Stomach smooth muscle (tissue), 2 donors: ENCODE results near the gene ATG101.

Source experiments
- H3K27ac ChIP-seq: one replicate; pipeline ENCODE4 v1.7.0; 2013; ENCODE audit warnings: mild to moderate bottlenecking, low read length, inconsistent platforms
- H3K27me3 ChIP-seq, 2 donors: one replicate each; pipeline ENCODE4 v1.7.0; 2013; ENCODE audit warnings: low read length in 2 of 2; ENCODE audit not compliant: insufficient read depth in 2 of 2, control insufficient read depth in 1 of 2
- H3K36me3 ChIP-seq, 2 donors: one replicate each; pipeline ENCODE4 v1.7.0; 2013; ENCODE audit warnings: low read length in 2 of 2; ENCODE audit not compliant: control insufficient read depth in 2 of 2, insufficient read depth in 2 of 2
- H3K4me1 ChIP-seq: one replicate; pipeline ENCODE4 v1.7.0; 2013; ENCODE audit warnings: low read length; ENCODE audit not compliant: control insufficient read depth, insufficient read depth
- H3K4me3 ChIP-seq, 2 donors: one replicate each; pipeline ENCODE4 v1.7.0; 2013; ENCODE audit warnings: low read length in 2 of 2
- H3K9ac ChIP-seq, 2 donors: one replicate each; pipeline ENCODE4 v1.7.0; 2013; ENCODE audit warnings: low read length in 2 of 2, mild to moderate bottlenecking in 1 of 2
- H3K9me3 ChIP-seq, 2 donors: one replicate each; pipeline ENCODE4 v1.7.0; 2013; ENCODE audit warnings: low read length in 2 of 2; ENCODE audit not compliant: control insufficient read depth in 2 of 2
- donor health status: healthy.
- donor health status: Pancreatic carcinoma.

ATG101 gene

DNA sequence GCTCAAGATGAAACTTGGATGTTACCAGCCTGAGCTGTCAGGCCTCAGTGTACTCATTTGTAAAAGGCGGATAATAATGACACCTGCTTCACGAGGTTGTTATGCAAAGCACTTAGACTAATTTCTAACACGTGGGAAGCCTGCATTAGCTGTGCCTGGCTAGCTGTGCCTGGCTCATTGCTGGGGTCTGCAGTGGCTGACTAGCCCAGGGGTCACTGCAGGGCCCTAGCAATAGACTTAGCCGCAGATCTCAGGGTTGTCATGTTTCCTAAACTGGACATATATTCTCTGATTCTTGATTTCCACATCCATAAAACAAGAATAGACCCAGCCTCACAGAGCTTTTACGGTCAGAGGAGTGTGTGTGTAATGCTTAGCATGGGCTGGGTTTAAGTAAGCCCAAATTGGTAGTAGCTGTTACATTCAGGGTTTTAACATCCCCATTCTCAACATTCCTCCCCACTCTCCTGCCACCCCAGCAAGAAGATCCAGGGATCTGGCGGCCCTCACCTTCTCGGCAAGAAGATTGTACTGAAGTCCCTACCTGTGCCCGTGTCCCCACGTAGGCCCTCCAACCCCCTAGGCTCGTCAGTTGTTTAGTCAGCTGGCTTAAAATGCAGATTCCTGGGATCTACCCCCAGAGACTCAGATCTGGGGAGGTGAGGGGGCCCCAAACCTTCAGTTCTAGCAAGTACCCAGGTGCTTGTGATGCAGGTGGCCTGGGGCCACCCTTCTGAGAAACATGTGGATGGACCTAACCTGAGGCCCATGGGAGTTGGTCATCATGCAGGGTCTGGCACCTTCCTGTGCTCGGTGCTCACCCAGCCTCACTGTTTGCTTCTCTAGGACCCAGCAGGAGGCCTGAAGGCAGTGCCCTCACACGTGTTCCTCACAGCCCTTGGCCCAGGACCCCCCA lies 9.9 kb upstream of the ATG101 start:
- H3K9ac ChIP-seq: no peak overlapping the region

DNA sequence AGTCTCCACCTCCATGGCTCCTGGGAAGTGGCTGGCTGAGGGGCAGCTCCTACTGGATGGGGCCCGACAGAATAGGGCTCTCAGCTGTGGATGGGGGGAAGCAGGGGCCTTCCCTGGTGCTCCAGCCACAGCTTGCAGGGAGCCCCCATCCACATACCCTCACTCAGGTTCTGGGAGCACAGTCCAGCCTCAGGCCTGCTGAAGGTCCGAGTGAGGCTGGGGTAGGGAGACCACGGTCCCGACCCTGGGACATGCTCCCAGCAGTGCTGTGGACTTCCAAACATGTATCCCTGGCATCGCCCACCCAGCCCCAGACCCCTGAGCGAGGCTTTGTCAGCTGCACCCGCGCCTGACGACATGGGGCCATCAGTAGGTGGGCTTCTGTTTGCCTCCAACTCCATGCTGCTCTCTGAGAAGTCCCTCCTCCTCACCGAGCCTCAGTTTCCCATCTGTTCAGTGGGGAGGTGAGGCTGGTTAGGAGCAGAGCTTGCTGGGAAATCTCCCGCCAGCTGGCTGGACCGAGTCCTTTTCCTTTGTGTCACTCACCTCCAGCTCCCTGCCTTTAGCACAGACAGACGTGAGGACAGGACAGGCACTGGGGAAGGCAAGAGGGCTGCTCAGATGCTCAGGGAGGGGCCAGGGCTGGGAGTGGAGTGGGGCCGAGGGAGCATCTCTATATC lies 9.1 kb upstream of the ATG101 start:
- Histone ChIP-seq H3K9ac (no peak overlapping the region), H3K4me1 (peaks cover 19% of the 10 kb centered on the region), H3K4me3 (no peak overlapping the region), H3K27me3 (no peaks in the 10 kb centered on the region), H3K27ac (no peak overlapping the region), H3K36me3 (peaks cover 23 to 26% of the 10 kb centered on the region in 2 donors), H3K9me3 (no peaks in the 10 kb centered on the region)

More for the DNA sequence above, 9.9 kb upstream of the ATG101 start:
- Histone ChIP-seq H3K4me1 (peaks cover 24% of the 10 kb centered on the region), H3K36me3 (peaks cover 28 to 33% of the 10 kb centered on the region in 2 donors), H3K4me3 (no peak overlapping the region), H3K27ac (no peak overlapping the region), H3K9me3 (no peaks in the 10 kb centered on the region), H3K27me3 (no peaks in the 10 kb centered on the region)

DNA sequence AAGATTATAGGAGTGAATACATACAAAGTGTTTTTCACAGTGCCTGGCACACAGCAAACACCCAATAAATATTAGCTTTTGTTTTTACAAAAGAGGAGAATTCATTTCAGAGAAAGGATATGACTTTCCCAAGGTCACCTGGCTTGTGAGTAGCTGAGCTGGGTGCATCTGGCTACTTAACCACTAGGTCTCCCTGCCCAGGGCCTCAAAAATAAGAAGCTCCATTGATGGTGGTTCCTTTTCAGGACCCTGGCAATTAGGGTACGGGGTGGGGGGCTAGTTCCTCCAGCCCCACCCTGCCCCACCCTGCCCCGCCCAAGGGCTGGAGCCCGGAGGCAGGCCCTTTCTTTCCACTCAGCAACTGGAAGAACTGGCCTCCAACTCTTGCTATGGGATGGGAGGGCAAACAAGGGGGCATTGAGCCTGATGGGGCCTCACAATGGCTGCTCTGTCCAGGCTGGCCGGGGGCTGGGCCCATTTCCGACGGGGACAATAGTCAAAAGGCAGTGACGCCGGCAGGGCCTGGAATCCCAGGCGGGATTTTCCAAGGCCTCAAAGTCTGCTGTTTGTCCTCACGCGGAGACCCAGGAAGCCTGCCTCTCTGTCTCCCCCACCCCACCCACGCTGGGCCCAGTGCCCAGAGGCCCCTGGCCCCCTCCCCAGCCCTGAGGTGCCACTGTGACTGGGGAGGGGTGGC lies 8.2 kb upstream of the ATG101 start:
- H3K9me3 ChIP-seq: no peaks in the 10 kb centered on the region
- no peak overlapping the region for H3K9ac ChIP-seq
- H3K27me3 ChIP-seq: no peaks in the 10 kb centered on the region
- peak overlapping the region; percentile 18 for H3K27ac ChIP-seq
- no peak overlapping the region for H3K4me3 ChIP-seq
- H3K36me3 ChIP-seq: peaks cover 13 to 21% of the 10 kb centered on the region in 2 donors
- peaks cover 16% of the 10 kb centered on the region for H3K4me1 ChIP-seq

DNA sequence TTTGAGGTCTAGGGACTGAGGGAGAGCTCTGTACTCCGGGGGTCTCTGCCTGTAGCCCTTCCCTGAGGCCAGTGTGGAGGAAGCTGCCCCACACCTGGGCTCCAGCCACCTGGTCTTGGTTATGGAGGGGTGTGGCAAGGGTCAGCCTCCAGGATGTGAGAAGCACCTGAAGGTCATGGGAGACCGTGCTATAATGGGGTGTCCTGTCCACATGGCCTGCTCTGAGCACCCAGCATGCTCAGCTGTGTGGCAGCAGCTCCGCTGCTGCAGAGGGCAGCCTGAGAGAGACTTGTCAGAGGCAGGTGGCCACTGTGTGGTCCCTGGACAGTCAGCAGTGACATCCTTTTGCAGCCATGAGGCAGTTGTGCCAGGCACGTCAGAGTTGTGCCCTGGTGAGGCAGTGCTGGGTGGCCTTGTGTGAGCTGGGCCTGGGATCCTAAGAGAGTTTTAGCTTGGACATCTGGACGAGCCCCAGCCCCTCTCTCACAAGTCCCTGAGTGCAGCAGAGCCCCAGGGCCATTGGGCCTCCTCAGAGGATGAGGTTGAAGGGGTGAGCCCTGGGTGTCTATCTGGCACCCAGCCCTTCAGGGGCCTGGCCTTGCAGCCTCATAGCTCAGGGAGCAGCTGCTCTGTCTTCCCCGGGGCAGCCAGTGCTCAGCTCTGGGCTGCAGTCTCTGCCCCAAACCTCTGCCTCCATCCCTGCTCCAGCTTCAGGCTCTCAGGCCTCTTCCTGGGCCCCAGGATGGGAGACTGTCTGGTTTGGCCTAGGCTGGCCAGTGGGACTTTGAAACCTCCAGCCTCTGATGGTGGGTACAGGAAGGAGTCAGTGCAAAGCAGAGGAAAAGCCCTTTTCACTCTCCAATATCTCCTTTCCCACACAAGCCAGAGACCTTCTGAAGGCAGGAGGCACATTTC lies 7.4 kb upstream of the ATG101 start:
- Histone ChIP-seq H3K36me3 (peaks cover 9 to 14% of the 10 kb centered on the region in 2 donors), H3K4me1 (peaks cover 16% of the 10 kb centered on the region)

DNA sequence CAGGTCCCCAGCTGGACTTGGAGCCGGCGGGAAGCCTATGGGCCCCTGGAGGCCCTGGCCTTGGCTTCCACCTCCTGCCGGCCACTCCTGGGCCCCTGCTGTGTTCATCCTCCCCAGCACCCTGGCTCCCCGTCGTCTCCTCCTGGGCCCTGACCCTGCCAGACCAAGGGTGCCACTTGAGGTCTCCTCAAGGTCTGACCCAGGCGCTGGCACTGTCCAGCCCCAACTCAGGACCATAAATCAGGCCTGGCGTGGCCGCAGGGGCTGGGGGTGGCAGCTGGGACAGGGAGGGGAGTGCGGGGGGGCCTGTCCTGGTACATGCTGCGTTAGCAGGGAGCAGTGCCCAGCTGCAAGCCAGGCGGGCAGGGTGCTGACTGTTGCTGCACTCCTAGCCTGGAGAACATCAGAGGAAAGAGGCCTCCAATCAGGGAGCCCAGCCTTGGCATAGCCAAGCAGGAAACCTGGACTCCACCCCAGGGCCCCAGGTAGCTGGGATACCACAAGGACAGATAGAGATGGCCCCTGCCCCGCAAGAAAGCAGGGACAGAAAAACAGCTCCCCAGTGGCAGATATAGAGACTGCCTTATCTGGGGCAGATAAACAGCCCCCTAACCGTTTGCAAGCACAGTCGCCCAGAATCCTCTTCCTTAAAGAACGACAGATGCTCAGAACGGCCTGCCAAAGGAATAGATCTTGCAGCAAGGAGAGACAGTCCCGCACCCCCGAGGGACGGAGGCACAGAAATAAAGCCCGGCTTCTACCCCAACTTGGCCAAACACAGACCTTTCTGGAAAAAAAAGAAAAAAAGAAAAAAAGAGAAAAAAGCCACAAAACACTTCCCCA lies 6.5 kb upstream of the ATG101 start:
- Histone ChIP-seq H3K27ac (peak overlapping the region; percentile 11), H3K4me3 (no peak overlapping the region), H3K9me3 (no peaks in the 10 kb centered on the region), H3K4me1 (peaks cover 16% of the 10 kb centered on the region), H3K36me3 (peaks cover 3 to 8% of the 10 kb centered on the region in 2 donors), H3K27me3 (no peaks in the 10 kb centered on the region), H3K9ac (no peak overlapping the region)

More for the DNA sequence above, 7.4 kb upstream of the ATG101 start:
- Histone ChIP-seq H3K9me3 (no peaks in the 10 kb centered on the region), H3K27ac (peak overlapping the region; percentile 18), H3K9ac (no peak overlapping the region), H3K4me3 (no peak overlapping the region), H3K27me3 (no peaks in the 10 kb centered on the region)

DNA sequence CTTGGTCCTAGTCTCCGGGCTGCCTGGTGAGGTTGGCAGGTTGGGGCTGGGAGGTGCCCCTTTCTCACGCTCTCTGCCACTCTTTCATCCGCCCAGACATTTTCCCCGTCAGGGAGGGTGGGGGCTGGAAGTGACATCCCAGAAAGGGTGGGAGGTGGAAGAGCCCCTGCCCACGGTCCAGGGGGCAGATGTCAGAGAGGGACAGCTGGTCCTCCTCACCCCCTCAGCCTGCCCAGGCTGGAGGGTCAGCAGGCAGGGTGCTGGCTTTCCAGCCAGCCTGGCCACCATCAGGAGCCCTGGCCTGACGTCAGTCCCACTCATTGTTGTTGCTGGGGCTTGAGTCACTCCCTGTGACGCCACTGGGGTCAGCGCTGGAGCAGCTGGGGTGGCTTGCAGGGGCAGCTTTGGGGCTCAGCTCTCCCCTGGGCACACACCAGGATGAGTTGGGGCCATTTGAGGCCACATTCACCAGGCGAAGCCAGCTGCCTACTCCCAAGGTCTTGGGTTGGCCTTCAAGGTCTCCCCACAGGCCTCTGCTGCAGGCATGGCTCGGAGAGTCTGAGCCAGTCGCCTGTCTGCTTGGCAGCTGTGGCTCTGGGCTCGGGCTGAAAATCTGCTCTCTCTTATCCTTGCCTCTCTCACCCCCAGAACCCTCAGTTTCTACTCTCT lies 5.7 kb upstream of the ATG101 start:
- Histone ChIP-seq H3K9ac (no peak overlapping the region), H3K27me3 (no peaks in the 10 kb centered on the region), H3K9me3 (no peaks in the 10 kb centered on the region), H3K27ac (peak overlapping the region; percentile 46), H3K4me3 (no peak overlapping the region), H3K36me3 (peaks cover 0 to 3% of the 10 kb centered on the region in 2 donors), H3K4me1 (peaks cover 18% of the 10 kb centered on the region)

DNA sequence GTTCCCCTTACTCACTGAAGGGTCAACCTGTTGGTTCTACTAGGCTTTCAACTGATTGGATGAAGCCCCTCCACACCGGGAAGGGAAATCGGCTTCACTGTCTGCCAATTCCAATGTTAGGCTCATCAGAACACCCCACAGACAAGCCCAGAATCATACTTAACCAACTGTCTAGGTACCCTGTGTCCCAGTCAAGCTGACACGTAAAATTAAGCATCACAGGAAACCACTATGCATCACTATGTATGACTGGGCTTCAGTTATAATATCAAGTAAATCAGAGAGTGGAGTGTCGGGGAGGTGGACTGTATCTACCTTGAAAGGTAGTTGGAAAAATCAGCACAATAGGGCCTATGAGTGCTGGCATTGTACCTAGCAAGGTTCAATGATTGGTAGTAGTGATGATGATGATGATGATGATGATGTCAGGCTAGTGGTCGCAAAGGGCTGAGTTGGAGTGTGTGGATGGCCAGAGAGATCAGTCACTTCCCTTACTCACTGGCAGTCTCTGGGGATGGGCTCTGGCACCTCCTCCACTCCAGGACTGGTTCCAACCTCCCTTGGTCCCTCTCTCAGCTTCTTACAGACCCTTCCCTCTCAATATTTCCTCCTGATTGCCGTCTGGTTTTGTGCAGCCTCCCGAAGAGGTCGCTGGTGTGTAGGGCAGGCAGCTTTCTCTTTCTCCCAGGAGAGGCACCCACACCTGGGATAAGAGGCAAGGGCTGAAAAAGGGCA lies 3.3 kb upstream of the ATG101 start:
- Histone ChIP-seq H3K27ac (no peak overlapping the region), H3K9me3 (no peaks in the 10 kb centered on the region), H3K4me1 (peaks cover 37% of the 10 kb centered on the region)

DNA sequence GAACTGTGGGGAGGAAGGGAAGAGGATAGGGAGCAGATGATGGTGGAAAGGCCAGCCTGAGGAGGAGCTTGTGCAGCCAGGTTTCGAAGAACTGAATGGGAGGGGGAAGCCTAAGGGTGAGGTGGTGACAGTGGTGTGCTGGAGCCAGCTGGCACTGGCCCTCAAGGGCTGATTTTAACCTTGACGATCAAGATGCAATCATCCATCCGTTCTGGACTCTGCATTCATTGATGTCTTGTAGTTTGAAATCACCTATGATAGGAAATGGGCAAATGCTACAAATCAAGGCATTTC lies 2.8 kb upstream of the ATG101 start:
- H3K27ac ChIP-seq: no peak overlapping the region
- no peaks in the 10 kb centered on the region for H3K27me3 ChIP-seq
- no peak overlapping the region for H3K4me3 ChIP-seq
- no peaks in the 10 kb centered on the region for H3K9me3 ChIP-seq
- H3K4me1 ChIP-seq: peaks cover 36% of the 10 kb centered on the region
- no peaks in the 10 kb centered on the region for H3K36me3 ChIP-seq
- H3K9ac ChIP-seq: no peak overlapping the region

More for the DNA sequence above, 3.3 kb upstream of the ATG101 start:
- H3K4me3 ChIP-seq: no peak overlapping the region
- no peak overlapping the region for H3K9ac ChIP-seq
- H3K36me3 ChIP-seq: no peaks in the 10 kb centered on the region
- H3K27me3 ChIP-seq: no peaks in the 10 kb centered on the region
